ENCODE results near the gene LRRC8D. TPM values are rescaled to one million over a fixed set of nuclear protein-coding genes. Genes with fewer than 3 reads are reported as not detected.

LRRC8D gene
- total RNA-seq, 1 donor from 2014 or later: 42.1 TPM

GRCh38 chr1:89941110-89941766 is 120.4 kb downstream of the LRRC8D start:
- no peak for DNase-seq (ENCODE audit: low spot score, unreplicated experiment)
- H3K27me3 Mint-ChIP-seq: no peaks in the 10 kb centered on the region
- H3K9me3 Mint-ChIP-seq (ENCODE audit: low read depth): peaks cover 3% of the 10 kb centered on the region
- H3K36me3 Mint-ChIP-seq (ENCODE audit: insufficient read depth): no peaks in the 10 kb centered on the region
- no peak overlapping the region for H3K27ac Mint-ChIP-seq
- H3K4me3 Mint-ChIP-seq (ENCODE audit: low read depth): no peak overlapping the region
- TF ChIP-seq, protein P1, sequence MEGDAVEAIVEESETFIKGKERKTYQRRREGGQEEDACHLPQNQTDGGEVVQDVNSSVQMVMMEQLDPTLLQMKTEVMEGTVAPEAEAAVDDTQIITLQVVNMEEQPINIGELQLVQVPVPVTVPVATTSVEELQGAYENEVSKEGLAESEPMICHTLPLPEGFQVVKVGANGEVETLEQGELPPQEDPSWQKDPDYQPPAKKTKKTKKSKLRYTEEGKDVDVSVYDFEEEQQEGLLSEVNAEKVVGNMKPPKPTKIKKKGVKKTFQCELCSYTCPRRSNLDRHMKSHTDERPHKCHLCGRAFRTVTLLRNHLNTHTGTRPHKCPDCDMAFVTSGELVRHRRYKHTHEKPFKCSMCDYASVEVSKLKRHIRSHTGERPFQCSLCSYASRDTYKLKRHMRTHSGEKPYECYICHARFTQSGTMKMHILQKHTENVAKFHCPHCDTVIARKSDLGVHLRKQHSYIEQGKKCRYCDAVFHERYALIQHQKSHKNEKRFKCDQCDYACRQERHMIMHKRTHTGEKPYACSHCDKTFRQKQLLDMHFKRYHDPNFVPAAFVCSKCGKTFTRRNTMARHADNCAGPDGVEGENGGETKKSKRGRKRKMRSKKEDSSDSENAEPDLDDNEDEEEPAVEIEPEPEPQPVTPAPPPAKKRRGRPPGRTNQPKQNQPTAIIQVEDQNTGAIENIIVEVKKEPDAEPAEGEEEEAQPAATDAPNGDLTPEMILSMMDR (IDR thresholded peaks at IDR 0.05; ENCODE audit: unreplicated experiment): no peak
- H3K4me1 Mint-ChIP-seq (ENCODE audit: low read depth): peaks cover 28% of the 10 kb centered on the region

- Mint-ChIP-seq H3K9me3 (ENCODE audit: low read depth) (peaks cover 3% of the 10 kb centered on the region), H3K27me3 (no peaks in the 10 kb centered on the region), H3K36me3 (ENCODE audit: insufficient read depth) (no peaks in the 10 kb centered on the region), H3K4me3 (ENCODE audit: low read depth) (no peak overlapping the region), H3K4me1 (ENCODE audit: low read depth) (peaks cover 29% of the 10 kb centered on the region), H3K27ac (no peak overlapping the region)
- TF ChIP-seq, protein P1 (IDR thresholded peaks at IDR 0.05; ENCODE audit: unreplicated experiment): no peak
- no peak for DNase-seq (ENCODE audit: low spot score, unreplicated experiment)
Measured at GRCh38 chr1:89942014-89942413, 121.2 kb downstream of the LRRC8D start.

DNA sequence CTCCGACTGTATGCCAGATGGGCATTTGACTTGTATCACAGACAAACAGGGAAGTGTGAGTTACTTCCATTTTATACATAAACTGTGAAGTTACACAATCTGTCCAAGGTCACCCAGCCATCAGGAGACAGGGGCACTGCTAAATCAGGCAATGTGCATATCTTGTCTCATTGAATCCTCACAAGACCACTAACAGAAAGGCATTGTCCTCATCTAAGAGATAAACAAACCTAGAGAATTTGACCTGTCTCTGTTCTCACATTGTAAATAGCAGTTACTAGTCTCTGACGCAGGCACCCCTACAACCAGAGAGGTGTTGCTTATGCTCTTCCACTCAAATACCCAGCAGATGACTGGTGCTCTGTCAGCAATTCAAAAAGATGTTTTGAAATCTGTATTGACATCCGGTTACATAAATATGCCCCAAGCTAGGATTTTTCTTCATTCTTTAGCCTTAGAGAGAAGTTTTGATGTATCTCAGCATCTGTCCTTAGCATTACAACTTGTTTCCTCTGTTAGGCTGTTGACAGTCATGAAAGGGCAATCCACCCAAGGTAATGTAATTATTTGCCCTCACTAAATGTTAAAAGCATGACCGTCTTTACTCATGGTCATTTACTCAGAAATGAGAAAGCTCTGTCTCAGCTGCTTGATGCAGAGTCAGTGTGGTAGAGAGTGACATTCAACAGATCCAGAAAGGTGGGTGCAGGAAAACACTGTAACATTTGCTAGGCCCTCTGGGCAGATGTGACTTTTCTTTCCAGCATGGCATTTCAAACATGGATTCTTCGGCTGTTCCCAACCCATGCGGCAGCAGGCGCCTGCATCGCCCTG is 122.2 kb downstream of the LRRC8D start:
- H3K4me1 Mint-ChIP-seq (ENCODE audit: low read depth): peaks cover 29% of the 10 kb centered on the region
- no peaks in the 10 kb centered on the region for H3K36me3 Mint-ChIP-seq (ENCODE audit: insufficient read depth)
- peaks cover 3% of the 10 kb centered on the region for H3K9me3 Mint-ChIP-seq (ENCODE audit: low read depth)
- peak overlapping the region; percentile 4 for H3K27ac Mint-ChIP-seq
- no peaks in the 10 kb centered on the region for H3K27me3 Mint-ChIP-seq
- no peak for DNase-seq (ENCODE audit: low spot score, unreplicated experiment)
- no peak overlapping the region for H3K4me3 Mint-ChIP-seq (ENCODE audit: low read depth)
- TF ChIP-seq, protein P1 (IDR thresholded peaks at IDR 0.05; ENCODE audit: unreplicated experiment): no peak

GRCh38 chr1:89943846-89944781 is 123.3 kb downstream of the LRRC8D start:
- Mint-ChIP-seq H3K4me3 (ENCODE audit: low read depth) (no peak overlapping the region), H3K4me1 (ENCODE audit: low read depth) (peaks cover 20% of the 10 kb centered on the region), H3K27ac (no peak overlapping the region), H3K27me3 (no peaks in the 10 kb centered on the region), H3K9me3 (ENCODE audit: low read depth) (peaks cover 3% of the 10 kb centered on the region), H3K36me3 (ENCODE audit: insufficient read depth) (peaks cover 1% of the 10 kb centered on the region)
- TF ChIP-seq, protein P1 (IDR thresholded peaks at IDR 0.05; ENCODE audit: unreplicated experiment): no peak
- no peak for DNase-seq (ENCODE audit: low spot score, unreplicated experiment)

Data from progenitor cell of endocrine pancreas (in vitro differentiated cells).